ENCODE results near the gene SPTBN1.

SPTBN1 gene

GRCh38 chr2:54584598-54584997 lies 128.5 kb downstream of the SPTBN1 start:
- H3K36me3 ChIP-seq (ENCODE audit: control insufficient read depth in 2 of 2, insufficient read depth in 2 of 2, low read length in 2 of 2): no peaks in the 10 kb centered on the region
- peak overlapping the region; percentile 12 to 74 for H3K27ac ChIP-seq (ENCODE audit: low read depth in 2 of 2, low read length in 2 of 2)
- peaks cover 43 to 56% of the 10 kb centered on the region in 2 donors for H3K4me1 ChIP-seq (ENCODE audit: control insufficient read depth in 2 of 2, insufficient read depth in 2 of 2, low read length in 2 of 2)
- peak overlapping the region in 1 of 2 donors; percentile 30 for H3K9ac ChIP-seq (ENCODE audit: low read depth in 1 of 2, low read length in 2 of 2)
- H3K27me3 ChIP-seq (ENCODE audit: control insufficient read depth in 2 of 2, insufficient read depth in 2 of 2, low read length in 2 of 2): no peaks in the 10 kb centered on the region
- H3K9me3 ChIP-seq (ENCODE audit: control insufficient read depth in 2 of 2, low read length in 2 of 2): no peaks in the 10 kb centered on the region
- peak overlapping the region in 1 of 2 donors; percentile 14 for H3K4me3 ChIP-seq (ENCODE audit: low read length in 2 of 2)

GRCh38 chr2:54585136-54585733 lies 129.1 kb downstream of the SPTBN1 start:
- H3K27ac ChIP-seq (ENCODE audit: low read depth in 2 of 2, low read length in 2 of 2): peak overlapping the region; percentile 12 to 74
- H3K4me3 ChIP-seq (ENCODE audit: low read length in 2 of 2): no peak overlapping the region
- H3K36me3 ChIP-seq (ENCODE audit: control insufficient read depth in 2 of 2, insufficient read depth in 2 of 2, low read length in 2 of 2): no peaks in the 10 kb centered on the region
- peaks cover 40 to 58% of the 10 kb centered on the region in 2 donors for H3K4me1 ChIP-seq (ENCODE audit: control insufficient read depth in 2 of 2, insufficient read depth in 2 of 2, low read length in 2 of 2)
- H3K9me3 ChIP-seq (ENCODE audit: control insufficient read depth in 2 of 2, low read length in 2 of 2): no peaks in the 10 kb centered on the region
- no peaks in the 10 kb centered on the region for H3K27me3 ChIP-seq (ENCODE audit: control insufficient read depth in 2 of 2, insufficient read depth in 2 of 2, low read length in 2 of 2)
- no peak overlapping the region for H3K9ac ChIP-seq (ENCODE audit: low read depth in 1 of 2, low read length in 2 of 2)

GRCh38 chr2:54586062-54586461 lies 129.9 kb downstream of the SPTBN1 start:
- no peak overlapping the region for H3K4me3 ChIP-seq (ENCODE audit: low read length in 2 of 2)
- H3K9ac ChIP-seq (ENCODE audit: low read depth in 1 of 2, low read length in 2 of 2): no peak overlapping the region
- no peak overlapping the region for H3K27ac ChIP-seq (ENCODE audit: low read depth in 2 of 2, low read length in 2 of 2)
- no peaks in the 10 kb centered on the region for H3K27me3 ChIP-seq (ENCODE audit: control insufficient read depth in 2 of 2, insufficient read depth in 2 of 2, low read length in 2 of 2)
- peaks cover 41 to 60% of the 10 kb centered on the region in 2 donors for H3K4me1 ChIP-seq (ENCODE audit: control insufficient read depth in 2 of 2, insufficient read depth in 2 of 2, low read length in 2 of 2)
- H3K36me3 ChIP-seq (ENCODE audit: control insufficient read depth in 2 of 2, insufficient read depth in 2 of 2, low read length in 2 of 2): no peaks in the 10 kb centered on the region
- no peaks in the 10 kb centered on the region for H3K9me3 ChIP-seq (ENCODE audit: control insufficient read depth in 2 of 2, low read length in 2 of 2)

GRCh38 chr2:54586494-54586893 lies 130.4 kb downstream of the SPTBN1 start:
- Histone ChIP-seq H3K27me3 (ENCODE audit: control insufficient read depth in 2 of 2, insufficient read depth in 2 of 2, low read length in 2 of 2) (no peaks in the 10 kb centered on the region), H3K4me3 (ENCODE audit: low read length in 2 of 2) (no peak overlapping the region), H3K9ac (ENCODE audit: low read depth in 1 of 2, low read length in 2 of 2) (no peak overlapping the region), H3K27ac (ENCODE audit: low read depth in 2 of 2, low read length in 2 of 2) (no peak overlapping the region), H3K36me3 (ENCODE audit: control insufficient read depth in 2 of 2, insufficient read depth in 2 of 2, low read length in 2 of 2) (no peaks in the 10 kb centered on the region), H3K9me3 (ENCODE audit: control insufficient read depth in 2 of 2, low read length in 2 of 2) (no peaks in the 10 kb centered on the region), H3K4me1 (ENCODE audit: control insufficient read depth in 2 of 2, insufficient read depth in 2 of 2, low read length in 2 of 2) (peaks cover 37 to 56% of the 10 kb centered on the region in 2 donors)

GRCh38 chr2:54587171-54588016 lies 131.3 kb downstream of the SPTBN1 start:
- Histone ChIP-seq H3K4me3 (ENCODE audit: low read length in 2 of 2) (no peak overlapping the region), H3K27me3 (ENCODE audit: control insufficient read depth in 2 of 2, insufficient read depth in 2 of 2, low read length in 2 of 2) (no peaks in the 10 kb centered on the region), H3K4me1 (ENCODE audit: control insufficient read depth in 2 of 2, insufficient read depth in 2 of 2, low read length in 2 of 2) (peaks cover 33 to 56% of the 10 kb centered on the region in 2 donors), H3K27ac (ENCODE audit: low read depth in 2 of 2, low read length in 2 of 2) (no peak overlapping the region), H3K36me3 (ENCODE audit: control insufficient read depth in 2 of 2, insufficient read depth in 2 of 2, low read length in 2 of 2) (no peaks in the 10 kb centered on the region), H3K9ac (ENCODE audit: low read depth in 1 of 2, low read length in 2 of 2) (no peak overlapping the region), H3K9me3 (ENCODE audit: control insufficient read depth in 2 of 2, low read length in 2 of 2) (no peaks in the 10 kb centered on the region)

- H3K9ac ChIP-seq (ENCODE audit: low read depth in 1 of 2, low read length in 2 of 2): no peak overlapping the region
- no peaks in the 10 kb centered on the region for H3K27me3 ChIP-seq (ENCODE audit: control insufficient read depth in 2 of 2, insufficient read depth in 2 of 2, low read length in 2 of 2)
- no peak overlapping the region for H3K4me3 ChIP-seq (ENCODE audit: low read length in 2 of 2)
- H3K9me3 ChIP-seq (ENCODE audit: control insufficient read depth in 2 of 2, low read length in 2 of 2): no peaks in the 10 kb centered on the region
- peaks cover 28 to 49% of the 10 kb centered on the region in 2 donors for H3K4me1 ChIP-seq (ENCODE audit: control insufficient read depth in 2 of 2, insufficient read depth in 2 of 2, low read length in 2 of 2)
- peak overlapping the region in 1 of 2 donors; percentile 30 for H3K27ac ChIP-seq (ENCODE audit: low read depth in 2 of 2, low read length in 2 of 2)
- H3K36me3 ChIP-seq (ENCODE audit: control insufficient read depth in 2 of 2, insufficient read depth in 2 of 2, low read length in 2 of 2): peaks cover 3 to 6% of the 10 kb centered on the region in 2 donors
Measured at GRCh38 chr2:54588244-54588899, 132.2 kb downstream of the SPTBN1 start.

- H3K36me3 ChIP-seq (ENCODE audit: control insufficient read depth in 2 of 2, insufficient read depth in 2 of 2, low read length in 2 of 2): peaks cover 4 to 9% of the 10 kb centered on the region in 2 donors
- H3K27me3 ChIP-seq (ENCODE audit: control insufficient read depth in 2 of 2, insufficient read depth in 2 of 2, low read length in 2 of 2): no peaks in the 10 kb centered on the region
- H3K27ac ChIP-seq (ENCODE audit: low read depth in 2 of 2, low read length in 2 of 2): peak overlapping the region; percentile 74 to 79
- no peaks in the 10 kb centered on the region for H3K9me3 ChIP-seq (ENCODE audit: control insufficient read depth in 2 of 2, low read length in 2 of 2)
- peaks cover 23 to 43% of the 10 kb centered on the region in 2 donors for H3K4me1 ChIP-seq (ENCODE audit: control insufficient read depth in 2 of 2, insufficient read depth in 2 of 2, low read length in 2 of 2)
- peak overlapping the region in 1 of 2 donors; percentile 44 for H3K9ac ChIP-seq (ENCODE audit: low read depth in 1 of 2, low read length in 2 of 2)
- peak overlapping the region in 1 of 2 donors; percentile 46 for H3K4me3 ChIP-seq (ENCODE audit: low read length in 2 of 2)
Measured at GRCh38 chr2:54589038-54589339, 132.9 kb downstream of the SPTBN1 start.

- H3K4me1 ChIP-seq (ENCODE audit: control insufficient read depth in 2 of 2, insufficient read depth in 2 of 2, low read length in 2 of 2): peaks cover 20 to 37% of the 10 kb centered on the region in 2 donors
- no peaks in the 10 kb centered on the region for H3K9me3 ChIP-seq (ENCODE audit: control insufficient read depth in 2 of 2, low read length in 2 of 2)
- peak overlapping the region; percentile 74 to 79 for H3K27ac ChIP-seq (ENCODE audit: low read depth in 2 of 2, low read length in 2 of 2)
- peak overlapping the region; percentile 44 to 47 for H3K9ac ChIP-seq (ENCODE audit: low read depth in 1 of 2, low read length in 2 of 2)
- peak overlapping the region in 1 of 2 donors; percentile 46 for H3K4me3 ChIP-seq (ENCODE audit: low read length in 2 of 2)
- no peaks in the 10 kb centered on the region for H3K27me3 ChIP-seq (ENCODE audit: control insufficient read depth in 2 of 2, insufficient read depth in 2 of 2, low read length in 2 of 2)
- peaks cover 4 to 9% of the 10 kb centered on the region in 2 donors for H3K36me3 ChIP-seq (ENCODE audit: control insufficient read depth in 2 of 2, insufficient read depth in 2 of 2, low read length in 2 of 2)
Measured at GRCh38 chr2:54589340-54590215, 133.5 kb downstream of the SPTBN1 start.

- Histone ChIP-seq H3K27me3 (ENCODE audit: control insufficient read depth in 2 of 2, insufficient read depth in 2 of 2, low read length in 2 of 2) (no peaks in the 10 kb centered on the region), H3K4me3 (ENCODE audit: low read length in 2 of 2) (no peak overlapping the region), H3K4me1 (ENCODE audit: control insufficient read depth in 2 of 2, insufficient read depth in 2 of 2, low read length in 2 of 2) (peaks cover 17 to 30% of the 10 kb centered on the region in 2 donors), H3K27ac (ENCODE audit: low read depth in 2 of 2, low read length in 2 of 2) (peak overlapping the region; percentile 7 to 44), H3K9ac (ENCODE audit: low read depth in 1 of 2, low read length in 2 of 2) (peak overlapping the region in 1 of 2 donors; percentile 8), H3K9me3 (ENCODE audit: control insufficient read depth in 2 of 2, low read length in 2 of 2) (no peaks in the 10 kb centered on the region), H3K36me3 (ENCODE audit: control insufficient read depth in 2 of 2, insufficient read depth in 2 of 2, low read length in 2 of 2) (peaks cover 9% of the 10 kb centered on the region in 2 donors)
Measured at GRCh38 chr2:54590216-54591120, 134.3 kb downstream of the SPTBN1 start.

Measured in mucosa of rectum (tissue), 2 donors.